OCI-LY1 (cell line): Measurements from ENCODE around the gene LCAT.

Experiments used
- H2AFZ ChIP-seq: fragments of 200-600 bp; sonication (generic), shearing (Covaris generic); 2 replicates; pipeline ENCODE4 v1.6.0; 2014; ENCODE audit warnings: antibody characterized with exemption, mild to moderate bottlenecking, low read length
- H3F3A ChIP-seq: fragments of 200-600 bp; sonication (generic), shearing (Covaris generic); 2 replicates; pipeline ENCODE4 v1.6.0; 2014; ENCODE audit warnings: mild to moderate bottlenecking, antibody characterized with exemption, low read length, moderate library complexity; ENCODE audit not compliant: insufficient read depth
- H3K27ac ChIP-seq: fragments of 200-600 bp; sonication (generic); 2 replicates; pipeline ENCODE4 v1.5.1; 2014; ENCODE audit warnings: low read length, mixed run types, mild to moderate bottlenecking, low read depth; ENCODE audit not compliant: poor library complexity, severe bottlenecking
- H3K27me3 ChIP-seq: fragments of 200-600 bp; sonication (generic); 2 replicates; pipeline ENCODE4 v1.6.0; 2014; ENCODE audit warnings: antibody characterized with exemption, mild to moderate bottlenecking, low read length, moderate library complexity; ENCODE audit not compliant: insufficient read depth
- H3K36me3 ChIP-seq: fragments of 200-600 bp; sonication (generic); 2 replicates; pipeline ENCODE4 v1.6.1; 2014; ENCODE audit warnings: mild to moderate bottlenecking, antibody characterized with exemption, low read length, moderate library complexity, mixed read lengths; ENCODE audit not compliant: insufficient read depth
- H3K4me1 ChIP-seq: fragments of 200-600 bp; sonication (generic); 2 replicates; pipeline ENCODE4 v1.5.1; 2014; ENCODE audit warnings: mild to moderate bottlenecking, low read length, moderate library complexity; ENCODE audit not compliant: insufficient read depth, severe bottlenecking
- H3K4me2 ChIP-seq: fragments of 200-600 bp; sonication (generic), shearing (Covaris generic); 2 replicates; pipeline ENCODE4 v1.6.1; 2014; ENCODE audit warnings: low read length
- H3K4me3 ChIP-seq: fragments of 200-600 bp; sonication (generic); 2 replicates; pipeline ENCODE4 v1.5.1; 2014; ENCODE audit warnings: low read length, low read depth, mild to moderate bottlenecking, mixed read lengths; ENCODE audit not compliant: poor library complexity, severe bottlenecking
- H3K79me2 ChIP-seq: fragments of 200-600 bp; shearing (Covaris generic); 2 replicates; pipeline ENCODE4 v1.6.1; 2016; ENCODE audit warnings: mixed run types, low read length, mixed read lengths; ENCODE audit not compliant: insufficient read depth
- H3K9ac ChIP-seq: fragments of 200-600 bp; sonication (generic), shearing (Covaris generic); 2 replicates; pipeline ENCODE4 v1.6.1; 2014; ENCODE audit warnings: mild to moderate bottlenecking, low read length, mixed read lengths
- H3K9me2 ChIP-seq: fragments of 200-600 bp; sonication (generic), shearing (Covaris generic); 2 replicates; pipeline ENCODE4 v1.6.1; 2014; ENCODE audit warnings: low read depth, mild to moderate bottlenecking, low read length, mixed read lengths
- H3K9me3 ChIP-seq: fragments of 200-600 bp; shearing (Covaris generic); 2 replicates; pipeline ENCODE4 v1.6.1; 2014; ENCODE audit warnings: low read length, mixed read lengths
- H4K20me1 ChIP-seq: fragments of 200-600 bp; sonication (generic), shearing (Covaris generic); 2 replicates; pipeline ENCODE4 v1.6.0; 2016; ENCODE audit warnings: mild to moderate bottlenecking, low read length; ENCODE audit not compliant: insufficient read depth
- CTCF ChIP-seq: fragments of 200-600 bp; sonication (generic), shearing (Covaris generic); IDR thresholded peaks from 2 replicates; pipeline ENCODE4 v1.5.1; 2017; ENCODE audit warnings: mild to moderate bottlenecking, antibody characterized with exemption, low read length, moderate library complexity, mixed read lengths
- EZH2 ChIP-seq: fragments of 200-600 bp; sonication (generic), shearing (Covaris generic); IDR thresholded peaks from 2 replicates; pipeline ENCODE4 v1.8.0; 2017; ENCODE audit warnings: borderline replicate concordance, mixed run types, mild to moderate bottlenecking, antibody characterized with exemption, low read length, moderate library complexity, mixed read lengths

Gene LCAT

GRCh38 chr16:67936124-67936879, 7.6 kb downstream of the LCAT start, which contains the start of gene PSMB10:
TSS of gene PSMB10 (minus strand) at chr16:67936850. CDS start at chr16:67936749, 101 bp downstream.
- Histone ChIP-seq H3K27me3 (no peaks in the 10 kb centered on the region), H3K9me2 (no peaks in the 10 kb centered on the region), H3K4me1 (peaks cover 39% of the 10 kb centered on the region), H3K4me3 (peak within 1 kb of the TSS; percentile 95), H2AFZ (no peak within 1 kb of the TSS), H3K9ac (peak within 1 kb of the TSS; percentile 92), H3K27ac (peak within 1 kb of the TSS; percentile 93), H3K9me3 (no peaks in the 10 kb centered on the region), H3K79me2 (no peaks in the 10 kb centered on the region), H4K20me1 (no peaks in the 10 kb centered on the region), H3K36me3 (peaks cover 23% of the 10 kb centered on the region; the same call in 1 of the 2 replicates), H3K4me2 (peak within 1 kb of the TSS; percentile 81), H3F3A (no peaks in the 10 kb centered on the region)
- TF ChIP-seq EZH2: no peak
- no peak for TF ChIP-seq CTCF

GRCh38 chr16:67935402-67936123, 8.4 kb downstream of the LCAT start:
- no peaks in the 10 kb centered on the region for H3F3A ChIP-seq
- TF ChIP-seq EZH2 (no peak), CTCF (no peak)
- H3K27me3 ChIP-seq: no peaks in the 10 kb centered on the region
- H3K27ac ChIP-seq: peak overlapping the region; percentile 93
- no peaks in the 10 kb centered on the region for H4K20me1 ChIP-seq
- H3K9ac ChIP-seq: peak overlapping the region; percentile 92
- H2AFZ ChIP-seq: no peak overlapping the region
- H3K4me1 ChIP-seq: peaks cover 39% of the 10 kb centered on the region
- H3K4me3 ChIP-seq: peak overlapping the region; percentile 95
- peaks cover 23% of the 10 kb centered on the region; the same call in 1 of the 2 replicates for H3K36me3 ChIP-seq
- H3K79me2 ChIP-seq: no peaks in the 10 kb centered on the region
- H3K4me2 ChIP-seq: peak overlapping the region; percentile 81
- no peaks in the 10 kb centered on the region for H3K9me3 ChIP-seq
- no peaks in the 10 kb centered on the region for H3K9me2 ChIP-seq

- Histone ChIP-seq H3K4me2 (peak overlapping the region; percentile 81), H3K79me2 (no peaks in the 10 kb centered on the region), H3K9ac (peak overlapping the region; percentile 71), H3K4me3 (peak overlapping the region; percentile 95), H3K27me3 (no peaks in the 10 kb centered on the region), H3K4me1 (peaks cover 34% of the 10 kb centered on the region), H3F3A (no peaks in the 10 kb centered on the region), H3K36me3 (peaks cover 23% of the 10 kb centered on the region; the same call in 1 of the 2 replicates), H3K27ac (peak overlapping the region; percentile 5), H3K9me3 (no peaks in the 10 kb centered on the region), H2AFZ (no peak overlapping the region), H3K9me2 (no peaks in the 10 kb centered on the region), H4K20me1 (no peaks in the 10 kb centered on the region)
- TF ChIP-seq CTCF (no peak), EZH2 (no peak)
These were observed 8.9 kb downstream of the LCAT start for GRCh38 chr16:67935101-67935401.
